H1 (cell line): ENCODE data around the gene TAPT1. TPM values are rescaled to one million over a fixed set of nuclear protein-coding genes. Genes with fewer than 3 reads are reported as not detected.

Source experiments
- CTCF ChIA-PET: fragments of 300-600 bp; sonication (Branson Sonifier 250); formaldehyde crosslinking; loops from one replicate; lab custom pipeline; 2021; ENCODE audit not compliant: partially characterized antibody; lab: Charles Lee
- POLR2A ChIA-PET: fragments of 300-600 bp; sonication (Branson Sonifier 250); formaldehyde crosslinking; loops from one replicate; lab custom pipeline; 2021; ENCODE audit warnings: inconsistent platforms; ENCODE audit not compliant: partially characterized antibody; lab: Charles Lee
- DNase-seq, 2 experiments: peaks; one replicate each; pipeline versions ENCODE4 v3.0.0 to v3.0.0-alpha.2; 2010 to 2022; ENCODE audit warnings: low spot score in 2 of 2, low read depth in 1 of 2, mixed read lengths in 1 of 2
- FAIRE-seq: peaks from 2 replicates; lab custom pipeline; 2011; peaks lifted over from hg19 to GRCh38; lab: Jason Lieb, UNC
- H2AFZ ChIP-seq: 2 replicates; pipeline ENCODE4 v1.8.1; 2012; ENCODE audit warnings: low read length, inconsistent platforms
- H2AK5ac ChIP-seq: 2 replicates; pipeline ENCODE4 v1.6.1; 2013; ENCODE audit warnings: low read depth, low read length
- H2BK120ac ChIP-seq: replicated peaks from 2 replicates; pipeline ENCODE3; 2013; ENCODE audit warnings: low read depth, low read length, inconsistent platforms
- H2BK12ac ChIP-seq: 2 replicates; pipeline ENCODE4 v1.6.1; 2013; ENCODE audit warnings: low read depth, low read length
- H2BK15ac ChIP-seq: 2 replicates; pipeline ENCODE4 v1.6.1; 2013; ENCODE audit warnings: low read length
- H2BK20ac ChIP-seq: 2 replicates; pipeline ENCODE4 v1.6.1; 2013; ENCODE audit warnings: low read length
- H2BK5ac ChIP-seq: 2 replicates; pipeline ENCODE4 v1.6.1; 2013; ENCODE audit warnings: low read depth, low read length
- H3K14ac ChIP-seq: 2 replicates; pipeline ENCODE4 v1.6.1; 2013; ENCODE audit warnings: inconsistent platforms; ENCODE audit not compliant: insufficient read length
- H3K18ac ChIP-seq: 2 replicates; pipeline ENCODE4 v1.6.1; 2013; ENCODE audit warnings: low read length; ENCODE audit errors: extremely low read depth
- H3K23ac ChIP-seq: 2 replicates; pipeline ENCODE4 v1.6.1; 2013; ENCODE audit warnings: inconsistent platforms; ENCODE audit not compliant: insufficient read length
- H3K23me2 ChIP-seq: 2 replicates; pipeline ENCODE4 v1.6.1; 2013; ENCODE audit warnings: low read depth, low read length
- H3K27ac ChIP-seq: 2 replicates; pipeline ENCODE4 v1.6.1; 2011; ENCODE audit warnings: low read depth, low read length, inconsistent platforms
- H3K27me3 ChIP-seq, 4 experiments: replicated peaks in 1 of 4; 1 replicate in 1 of 4; 2 replicates in 3 of 4; pipeline versions ENCODE4 v1.6.1 to v1.8.1; 2011 to 2013; ENCODE audit warnings: low read length in 3 of 4, mild to moderate bottlenecking in 3 of 4, inconsistent platforms in 2 of 4, mixed read lengths in 2 of 4, moderate library complexity in 1 of 4; ENCODE audit not compliant: control insufficient read depth in 3 of 4, insufficient read depth in 3 of 4; ENCODE audit errors: extremely low read depth in 1 of 4
- H3K36me3 ChIP-seq, 4 experiments: 2 replicates each; pipeline versions ENCODE4 v1.6.1 to v1.8.1; 2011 to 2013; ENCODE audit warnings: mild to moderate bottlenecking in 4 of 4, low read length in 3 of 4, moderate library complexity in 2 of 4, control low read depth in 1 of 4, inconsistent platforms in 1 of 4; ENCODE audit not compliant: insufficient read depth in 4 of 4, control insufficient read depth in 2 of 4
- H3K4ac ChIP-seq: replicated peaks from 2 replicates; pipeline ENCODE3; 2013; ENCODE audit warnings: low read length, low read depth, mixed read lengths, inconsistent platforms; ENCODE audit not compliant: insufficient read length
- H3K4me1 ChIP-seq, 4 experiments: replicated peaks in 1 of 4; 1 replicate in 1 of 4; 2 replicates in 3 of 4; pipeline versions ENCODE4 v1.6.1 to v1.8.1; 2011 to 2013; ENCODE audit warnings: low read length in 3 of 4, inconsistent platforms in 2 of 4, mixed read lengths in 1 of 4; ENCODE audit not compliant: insufficient read depth in 4 of 4, control insufficient read depth in 3 of 4
- H3K4me2 ChIP-seq, 2 experiments: 2 replicates each; pipeline versions ENCODE4 v1.6.1 to v1.8.1; 2011 to 2013; ENCODE audit warnings: low read depth in 2 of 2, low read length in 2 of 2, control low read depth in 1 of 2, inconsistent platforms in 1 of 2, mild to moderate bottlenecking in 1 of 2; ENCODE audit not compliant: insufficient read depth in 1 of 2
- H3K4me3 ChIP-seq, 4 experiments: fragments of 200-600, 300-600 bp in 1 of 4; sonication (generic), shearing (Covaris generic), sonication (Bioruptor Twin) in 1 of 4; 2 replicates each; pipeline versions ENCODE4 v1.5.1 to v1.8.1; 2011 to 2016; ENCODE audit warnings: low read length in 4 of 4, low read depth in 3 of 4, control low read depth in 2 of 4, inconsistent platforms in 2 of 4, mild to moderate bottlenecking in 2 of 4, mixed read lengths in 1 of 4, moderate library complexity in 1 of 4; ENCODE audit not compliant: insufficient read depth in 2 of 4; ENCODE audit errors: extremely low read depth in 1 of 4
- H3K56ac ChIP-seq: replicated peaks from 2 replicates; pipeline ENCODE3; 2013; ENCODE audit warnings: low read depth, mild to moderate bottlenecking, mixed read lengths, low read length, inconsistent platforms; ENCODE audit not compliant: insufficient read length
- H3K79me1 ChIP-seq: 2 replicates; pipeline ENCODE4 v1.6.1; 2013; ENCODE audit warnings: low read depth, low read length, control low read depth
- H3K79me2 ChIP-seq, 2 experiments: 2 replicates each; pipeline versions ENCODE4 v1.6.1 to v1.8.1; 2012 to 2013; ENCODE audit warnings: low read length in 2 of 2, mild to moderate bottlenecking in 2 of 2, inconsistent platforms in 1 of 2; ENCODE audit not compliant: insufficient read depth in 2 of 2, control insufficient read depth in 1 of 2
- H3K9ac ChIP-seq, 4 experiments: replicated peaks in 1 of 4; 1 replicate in 1 of 4; 2 replicates in 3 of 4; pipeline versions ENCODE4 v1.6.1 to v1.8.1; 2011 to 2013; ENCODE audit warnings: low read depth in 3 of 4, low read length in 3 of 4, control low read depth in 2 of 4, mild to moderate bottlenecking in 2 of 4, moderate library complexity in 2 of 4, inconsistent platforms in 1 of 4; ENCODE audit errors: extremely low read depth in 1 of 4
- H3K9me3 ChIP-seq, 2 experiments: 2 replicates each; pipeline versions ENCODE4 v1.6.1 to v1.8.1; 2012 to 2013; ENCODE audit warnings: mild to moderate bottlenecking in 2 of 2, moderate library complexity in 2 of 2, control low read depth in 1 of 2, inconsistent platforms in 1 of 2, low read depth in 1 of 2, low read length in 1 of 2, mixed read lengths in 1 of 2; ENCODE audit not compliant: insufficient read depth in 2 of 2
- H4K20me1 ChIP-seq, 2 experiments: replicated peaks in 1 of 2; 2 replicates each; pipeline versions ENCODE3 to v1.8.1; 2011 to 2013; ENCODE audit warnings: inconsistent platforms in 2 of 2, low read length in 2 of 2, mild to moderate bottlenecking in 1 of 2; ENCODE audit not compliant: insufficient read depth in 2 of 2, control insufficient read depth in 1 of 2
- H4K5ac ChIP-seq: 2 replicates; pipeline ENCODE4 v1.6.1; 2013; ENCODE audit warnings: low read length, low read depth, mixed read lengths, inconsistent platforms; ENCODE audit not compliant: insufficient read length
- H4K8ac ChIP-seq: 2 replicates; pipeline ENCODE4 v1.8.0; 2013; ENCODE audit warnings: mild to moderate bottlenecking, moderate library complexity, low read length, inconsistent platforms; ENCODE audit not compliant: insufficient read depth; ENCODE audit errors: extremely low read depth
- H4K91ac ChIP-seq: replicated peaks from 2 replicates; pipeline ENCODE3; 2013; ENCODE audit warnings: low read length, mixed read lengths, inconsistent platforms; ENCODE audit not compliant: insufficient read length
- KDM4A ChIP-seq: IDR thresholded peaks from one replicate; pipeline ENCODE4 v1.7.1; 2012; ENCODE audit warnings: low read depth, mild to moderate bottlenecking, moderate library complexity, low read length, inconsistent platforms; ENCODE audit not compliant: severe bottlenecking
- WGBS, 2 experiments: shearing (Covaris generic) in 1 of 2; methylation state at CpG; one replicate each; pipeline versions ENCODE4 v1.1.6 to v1.1.7; 2013 to 2015; ENCODE audit warnings: low lambda C conversion rate in 2 of 2, mixed read lengths in 2 of 2, inconsistent platforms in 1 of 2, low coverage in 1 of 2, missing lambda C conversion rate in 1 of 2; ENCODE audit not compliant: insufficient replicate concordance in 2 of 2, insufficient coverage in 1 of 2, insufficient read length in 1 of 2; ENCODE audit errors: extremely low coverage in 1 of 2, missing lambda C conversion rate in 1 of 2; 5-methylcytosine and 5-hydroxymethylcytosine counted together
- polyA plus RNA-seq, 7 experiments: library from polyadenylated mRNA; depleted of rRNA in 3 of 7; stranded (reverse) in 5 of 7; unstranded in 2 of 7; fragments of >200 nt in 5 of 7; fragments of 200-250 nt in 2 of 7; gene quantifications; 1 replicate in 5 of 7; 2 replicates in 1 of 7; 4 replicates in 1 of 7; pipeline versions ENCODE4 v1.2.1 to v1.2.3, GENCODE V29; 2011 to 2013; ENCODE audit warnings: missing spikeins in 2 of 7, mixed read lengths in 2 of 7
- total RNA-seq: library from RNA; stranded (reverse); fragmentation: NEBNext Ultra II Directional; extraction: Animal tissue kit (Norgen Biotek cat#: 25700); gene quantifications from 2 replicates; pipeline ENCODE4 v1.2.1, GENCODE V29; 2021

TAPT1 gene
- total and polyA plus RNA-seq, 2 of the 8 experiments (the other 6 are each of a cell fraction or from before 2014, with no cell fraction given): 4.2 to 15.3 TPM

DNA sequence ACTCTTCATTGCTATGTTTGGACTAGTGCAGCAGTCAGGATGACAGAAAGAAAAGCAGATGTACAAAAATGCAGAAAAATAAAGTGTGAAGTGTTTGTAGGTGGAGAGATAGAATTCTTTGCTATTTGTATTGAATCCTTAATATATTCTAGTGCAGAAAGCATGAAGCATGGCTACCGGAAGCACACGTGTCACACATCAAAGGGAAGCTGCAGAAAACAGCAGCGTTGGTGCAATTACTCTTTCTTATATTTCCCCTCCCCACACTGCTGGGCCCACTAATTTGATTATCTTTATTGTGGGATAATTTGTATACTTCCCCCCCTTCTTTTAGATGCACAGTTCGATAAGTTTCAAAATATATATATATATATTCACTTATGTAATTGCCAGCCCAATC lies 35.9 kb upstream of the TAPT1 start:
- Histone ChIP-seq H3K23me2 (no peaks in the 10 kb centered on the region), H3K79me1 (no peaks in the 10 kb centered on the region), H3K18ac (no peak overlapping the region), H3K23ac (no peak overlapping the region), H3K4me1 (no peaks in the 10 kb centered on the region), H3K4me2 (no peak overlapping the region), H3K9ac (no peak overlapping the region), H3K36me3 (no peaks in the 10 kb centered on the region), H2BK12ac (no peak overlapping the region), H3K14ac (no peak overlapping the region), H2AK5ac (no peak overlapping the region), H3K56ac (no peak overlapping the region), H2BK20ac (no peak overlapping the region), H3K79me2 (no peaks in the 10 kb centered on the region), H2BK5ac (no peak overlapping the region), H3K27me3 (peaks cover 0 to 1% (median 0%) of the 10 kb centered on the region in 4 experiments; a peak in 1 of 7 replicates), H3K9me3 (no peaks in the 10 kb centered on the region), H2BK120ac (no peak overlapping the region), H2AFZ (no peak overlapping the region), H2BK15ac (no peak overlapping the region), H4K8ac (no peak overlapping the region), H4K20me1 (no peaks in the 10 kb centered on the region), H3K27ac (no peak overlapping the region), H4K91ac (no peak overlapping the region), H3K4ac (no peak overlapping the region), H3K4me3 (no peak overlapping the region), H4K5ac (no peak overlapping the region)
- ChIA-PET CTCF (no interaction called here), POLR2A (no interaction called here)
- WGBS, 2 experiments: 90% methylated on average over 4 of the region's 4 CpGs; no CpG with 5 or more reads in 1 of the 2 experiments
- FAIRE-seq: no peak
- DNase-seq: no peak
- no peak for TF ChIP-seq KDM4A
